ENCODE measurements around the gene SCN2A.
"Not testable (repeated sequence)": the region's sequence is repeated elsewhere in the genome, so short reads cannot be mapped to it uniquely, and the experiment has no call there.

Gene SCN2A

GRCh38 chr2:165253178-165253577 lies 14.0 kb downstream of the SCN2A start:
- DNase-seq (ENCODE audit: low read depth): no peak

- DNase-seq (ENCODE audit: low read depth): no peak
Observed at GRCh38 chr2:165256618-165257017, 17.4 kb downstream of the SCN2A start.

- not testable (repeated sequence) for DNase-seq (ENCODE audit: low read depth)
Observed at GRCh38 chr2:165260347-165260746, 21.1 kb downstream of the SCN2A start.

GRCh38 chr2:165268754-165269153 lies 29.5 kb downstream of the SCN2A start:
- no peak for DNase-seq (ENCODE audit: low read depth)

GRCh38 chr2:165273176-165273575 lies 34.0 kb downstream of the SCN2A start:
- DNase-seq (ENCODE audit: low read depth): no peak

GRCh38 chr2:165274698-165275097 lies 35.5 kb downstream of the SCN2A start:
- no peak for DNase-seq (ENCODE audit: low read depth)

- no peak for DNase-seq (ENCODE audit: low read depth)
Observed at GRCh38 chr2:165275932-165276331, 36.7 kb downstream of the SCN2A start.

GRCh38 chr2:165277295-165277694 lies 38.1 kb downstream of the SCN2A start:
- no peak for DNase-seq (ENCODE audit: low read depth)

GRCh38 chr2:165277860-165278656 lies 38.8 kb downstream of the SCN2A start:
- no peak for DNase-seq (ENCODE audit: low read depth)

GRCh38 chr2:165280356-165280755 lies 41.1 kb downstream of the SCN2A start:
- no peak for DNase-seq (ENCODE audit: low read depth)

GRCh38 chr2:165281387-165281786 lies 42.2 kb downstream of the SCN2A start:
- DNase-seq (ENCODE audit: low read depth): no peak

GRCh38 chr2:165283342-165283741 lies 44.1 kb downstream of the SCN2A start:
- DNase-seq (ENCODE audit: low read depth): no peak

GRCh38 chr2:165287094-165287778 lies 48.0 kb downstream of the SCN2A start:
- DNase-seq (ENCODE audit: low read depth): no peak

GRCh38 chr2:165289069-165289468 lies 49.9 kb downstream of the SCN2A start:
- DNase-seq (ENCODE audit: low read depth): no peak

- peak; percentile 10 for DNase-seq (ENCODE audit: low read depth)
Observed at GRCh38 chr2:165293440-165294420, 54.5 kb downstream of the SCN2A start.

- DNase-seq (ENCODE audit: low read depth): no peak
Observed at GRCh38 chr2:165294912-165295311, 55.7 kb downstream of the SCN2A start.

GRCh38 chr2:165295643-165296042 lies 56.4 kb downstream of the SCN2A start:
- no peak for DNase-seq (ENCODE audit: low read depth)

GRCh38 chr2:165305391-165306096 lies 66.3 kb downstream of the SCN2A start:
- DNase-seq (ENCODE audit: low read depth): no peak

- DNase-seq (ENCODE audit: low read depth): no peak
Observed at GRCh38 chr2:165307317-165307716, 68.1 kb downstream of the SCN2A start.

GRCh38 chr2:165311949-165312348 lies 72.7 kb downstream of the SCN2A start:
- DNase-seq (ENCODE audit: low read depth): no peak

- no peak for DNase-seq (ENCODE audit: low read depth)
Observed at GRCh38 chr2:165312999-165313398, 73.8 kb downstream of the SCN2A start.

- DNase-seq (ENCODE audit: low read depth): no peak
Observed at GRCh38 chr2:165313509-165313908, 74.3 kb downstream of the SCN2A start.

All from T-helper 22 cell (primary cell).